Measurements from ENCODE around the gene VPS35.

- TF ChIP-seq CTCF (IDR thresholded peaks at IDR 0.05) (no peak), POLR2A (IDR thresholded peaks at IDR 0.05) (no peak)
Measured at GRCh38 chr16:46620266-46621005, 68.5 kb downstream of the VPS35 start.

Measured in ovary (tissue), 3 donors.